ENCODE measurements around the gene ADAP1. TPM values are rescaled to one million over a fixed set of nuclear protein-coding genes. Genes with fewer than 3 reads are reported as not detected.

ADAP1 gene
- total RNA-seq, 2 donors from 2014 or later: 24.5 to 24.6 TPM

DNA sequence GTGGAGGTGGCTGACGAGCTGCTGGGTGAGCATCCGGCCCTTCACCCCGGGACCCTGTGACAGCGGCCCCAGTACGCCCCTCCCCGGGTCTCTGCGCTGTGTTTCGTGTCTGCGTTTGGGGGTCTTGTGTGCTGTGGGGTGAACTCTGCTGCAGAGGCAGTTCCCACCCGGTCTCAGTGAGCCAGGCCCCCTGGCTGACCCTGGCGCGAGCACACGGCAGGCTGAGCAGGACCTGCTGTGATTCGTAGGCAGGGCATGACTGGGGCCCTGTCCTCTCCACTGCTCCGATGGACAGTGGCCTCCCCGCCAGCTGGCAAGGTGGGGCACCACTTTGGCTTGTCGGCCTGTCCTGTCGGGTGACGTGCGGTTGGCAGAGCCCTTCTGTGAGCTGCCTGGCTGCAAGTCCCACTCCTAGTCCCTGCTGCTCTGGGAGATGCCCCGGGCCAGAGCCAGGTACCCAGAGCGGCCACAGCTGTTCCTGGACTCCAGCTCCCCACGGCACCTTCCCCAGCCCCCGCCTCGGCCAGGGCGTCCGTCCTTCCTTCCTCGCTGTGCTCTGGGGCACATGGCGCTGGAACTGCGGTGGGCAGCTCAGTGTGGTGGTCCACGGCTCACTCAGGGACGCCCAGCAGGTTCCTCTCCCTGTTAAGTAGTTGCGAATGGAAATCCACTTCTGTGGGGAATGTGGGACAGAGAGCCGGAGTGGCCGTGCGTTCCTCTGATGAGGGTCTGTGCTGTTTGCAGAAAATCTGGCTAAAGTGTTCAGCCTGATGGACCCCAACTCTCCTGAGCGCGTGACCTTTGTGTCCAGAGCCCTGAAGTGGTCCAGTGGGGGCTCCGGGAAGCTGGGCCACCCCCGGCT lies 67.6 kb downstream of the ADAP1 start:
- TF ChIP-seq, protein P1, sequence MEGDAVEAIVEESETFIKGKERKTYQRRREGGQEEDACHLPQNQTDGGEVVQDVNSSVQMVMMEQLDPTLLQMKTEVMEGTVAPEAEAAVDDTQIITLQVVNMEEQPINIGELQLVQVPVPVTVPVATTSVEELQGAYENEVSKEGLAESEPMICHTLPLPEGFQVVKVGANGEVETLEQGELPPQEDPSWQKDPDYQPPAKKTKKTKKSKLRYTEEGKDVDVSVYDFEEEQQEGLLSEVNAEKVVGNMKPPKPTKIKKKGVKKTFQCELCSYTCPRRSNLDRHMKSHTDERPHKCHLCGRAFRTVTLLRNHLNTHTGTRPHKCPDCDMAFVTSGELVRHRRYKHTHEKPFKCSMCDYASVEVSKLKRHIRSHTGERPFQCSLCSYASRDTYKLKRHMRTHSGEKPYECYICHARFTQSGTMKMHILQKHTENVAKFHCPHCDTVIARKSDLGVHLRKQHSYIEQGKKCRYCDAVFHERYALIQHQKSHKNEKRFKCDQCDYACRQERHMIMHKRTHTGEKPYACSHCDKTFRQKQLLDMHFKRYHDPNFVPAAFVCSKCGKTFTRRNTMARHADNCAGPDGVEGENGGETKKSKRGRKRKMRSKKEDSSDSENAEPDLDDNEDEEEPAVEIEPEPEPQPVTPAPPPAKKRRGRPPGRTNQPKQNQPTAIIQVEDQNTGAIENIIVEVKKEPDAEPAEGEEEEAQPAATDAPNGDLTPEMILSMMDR (IDR thresholded peaks at IDR 0.05): no peak
- Histone ChIP-seq H3K4me1 (ENCODE audit: control insufficient read depth in 1 of 2, low read depth in 2 of 2) (peaks cover 7 to 21% of the 10 kb centered on the region in 2 donors), H3K27ac (no peak overlapping the region), H3K9me3 (no peaks in the 10 kb centered on the region), H3K36me3 (peaks cover 47% of the 10 kb centered on the region), H3K4me3 (no peak overlapping the region), H3K27me3 (replicated peaks; ENCODE audit: insufficient read depth) (no peaks in the 10 kb centered on the region)
- DNase-seq (ENCODE audit: low spot score) (no peak), ATAC-seq (ENCODE audit: insufficient number of reproducible peaks, low FRiP score, low read depth) (no peak)

DNA sequence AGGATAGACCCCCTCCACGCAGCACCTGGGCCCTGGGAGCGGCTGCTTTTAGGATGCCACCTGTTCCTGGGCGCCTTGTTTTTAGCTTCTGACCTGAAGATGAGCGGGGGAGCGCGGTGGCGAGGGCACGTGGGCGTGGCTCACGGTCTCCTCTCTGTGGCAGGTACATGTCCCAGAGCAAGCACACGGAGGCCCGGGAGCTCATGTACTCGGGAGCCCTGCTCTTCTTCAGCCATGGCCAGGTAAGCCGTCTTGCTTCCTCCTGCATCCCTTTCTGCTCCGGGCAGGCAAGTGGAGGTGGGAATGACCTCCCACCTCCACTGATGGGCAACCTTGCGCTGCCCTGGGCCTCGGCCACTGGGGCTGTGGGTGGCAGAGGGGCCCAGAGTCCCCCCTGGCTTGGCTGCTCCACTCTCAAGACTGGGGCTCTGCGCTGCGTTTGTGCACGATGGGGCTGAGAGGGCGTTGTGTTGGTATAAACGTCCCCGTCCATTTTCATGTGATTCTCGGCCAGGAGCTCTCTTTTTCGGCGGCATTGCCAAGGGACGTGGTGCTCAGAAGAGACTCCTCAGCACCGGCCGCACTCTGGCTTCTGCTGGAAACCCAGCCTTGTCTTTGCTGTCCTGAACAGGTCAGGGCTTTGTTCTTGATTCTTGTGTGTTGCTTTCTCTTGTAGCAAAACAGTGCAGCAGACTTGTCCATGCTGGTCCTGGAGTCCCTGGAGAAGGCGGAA lies 68.4 kb downstream of the ADAP1 start:
- no peak overlapping the region for H3K27ac ChIP-seq
- ATAC-seq (ENCODE audit: insufficient number of reproducible peaks, low FRiP score, low read depth): no peak
- H3K9me3 ChIP-seq: no peaks in the 10 kb centered on the region
- peaks cover 7 to 21% of the 10 kb centered on the region in 2 donors for H3K4me1 ChIP-seq (ENCODE audit: control insufficient read depth in 1 of 2, low read depth in 2 of 2)
- TF ChIP-seq, protein P1 (IDR thresholded peaks at IDR 0.05): no peak
- no peak overlapping the region for H3K4me3 ChIP-seq
- no peak for DNase-seq (ENCODE audit: low spot score)
- no peaks in the 10 kb centered on the region for H3K27me3 ChIP-seq (replicated peaks; ENCODE audit: insufficient read depth)
- peaks cover 39% of the 10 kb centered on the region for H3K36me3 ChIP-seq

DNA sequence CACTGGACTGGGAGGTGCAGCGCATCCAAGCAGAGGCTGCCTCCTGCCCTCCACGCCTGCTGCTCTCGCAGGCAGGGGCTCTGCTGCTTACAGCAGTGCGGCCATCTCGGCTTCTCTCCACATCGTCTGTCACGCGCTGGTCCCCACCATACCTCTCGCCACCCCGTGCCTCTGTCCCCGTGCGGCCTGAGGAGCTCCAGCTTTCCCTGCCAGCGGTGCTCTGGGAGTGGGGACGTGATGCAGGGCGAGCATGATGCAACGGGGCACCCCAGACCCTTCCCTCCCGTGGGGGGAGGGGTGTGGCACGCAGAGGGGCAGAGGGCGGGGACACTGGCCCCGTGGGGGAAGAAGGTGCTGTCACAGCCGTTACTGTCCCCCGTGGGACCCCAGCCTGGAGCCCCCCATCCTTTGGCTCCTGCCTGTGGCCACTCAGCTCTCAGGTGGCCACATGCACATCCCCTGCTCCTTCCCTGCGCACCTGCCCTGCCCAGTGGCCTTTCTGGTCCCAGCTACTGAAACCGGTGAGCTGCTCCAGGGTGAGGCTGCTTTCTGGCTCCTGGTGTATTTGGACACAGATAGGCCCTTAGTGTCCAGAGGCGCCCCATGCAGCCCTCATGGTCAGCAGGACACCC lies 69.1 kb downstream of the ADAP1 start:
- TF ChIP-seq, protein P1 (IDR thresholded peaks at IDR 0.05): no peak
- Histone ChIP-seq H3K27ac (no peak overlapping the region), H3K36me3 (peaks cover 33% of the 10 kb centered on the region), H3K27me3 (replicated peaks; ENCODE audit: insufficient read depth) (no peaks in the 10 kb centered on the region), H3K4me3 (no peak overlapping the region), H3K9me3 (no peaks in the 10 kb centered on the region), H3K4me1 (ENCODE audit: control insufficient read depth in 1 of 2, low read depth in 2 of 2) (peaks cover 7 to 21% of the 10 kb centered on the region in 2 donors)
- ATAC-seq (ENCODE audit: insufficient number of reproducible peaks, low FRiP score, low read depth) (no peak), DNase-seq (ENCODE audit: low spot score) (no peak)

- no peak overlapping the region for H3K27ac ChIP-seq
Observed at GRCh38 chr7:884191-885003, 70.1 kb downstream of the ADAP1 start.

More at GRCh38 chr7:884191-885003, 70.1 kb downstream of the ADAP1 start:
- no peak overlapping the region for H3K4me3 ChIP-seq
- no peaks in the 10 kb centered on the region for H3K9me3 ChIP-seq
- no peak for ATAC-seq (ENCODE audit: insufficient number of reproducible peaks, low FRiP score, low read depth)
- H3K4me1 ChIP-seq (ENCODE audit: control insufficient read depth in 1 of 2, low read depth in 2 of 2): peaks cover 7 to 28% of the 10 kb centered on the region in 2 donors
- peaks cover 33% of the 10 kb centered on the region for H3K36me3 ChIP-seq
- no peak for DNase-seq (ENCODE audit: low spot score)
- TF ChIP-seq, protein P1 (IDR thresholded peaks at IDR 0.05): no peak
- no peaks in the 10 kb centered on the region for H3K27me3 ChIP-seq (replicated peaks; ENCODE audit: insufficient read depth)

Measured in thoracic aorta (tissue), 2 donors.